HepG2 (cell line): Measurements from ENCODE around the gene CASKIN1. TPM values are rescaled to one million over a fixed set of nuclear protein-coding genes. Genes with fewer than 3 reads are reported as not detected.

Experiments used
- AKAP8 ChIP-seq: sonication (generic); formaldehyde crosslinking; IDR thresholded peaks from 2 replicates; pipeline ENCODE4 v1.5.1; 2020; ENCODE audit warnings: mild to moderate bottlenecking, missing genetic modification reagents
- ERF ChIP-seq: IDR thresholded peaks from 2 replicates; pipeline ENCODE4 v1.6.1; 2018; ENCODE audit warnings: missing biosample characterization, missing genetic modification reagents
- HINFP ChIP-seq: sonication (generic); formaldehyde crosslinking; IDR thresholded peaks from 2 replicates; pipeline ENCODE4 v1.4.0; 2020; ENCODE audit warnings: low read depth, mild to moderate bottlenecking, missing genetic modification reagents
- HNRNPK ChIP-seq: fragments of 200-400 bp; formaldehyde crosslinking; IDR thresholded peaks from 2 replicates; pipeline ENCODE4 v1.6.1; 2018; ENCODE audit warnings: low read length, low read depth, moderate library complexity, mild to moderate bottlenecking; ENCODE audit not compliant: poor library complexity, severe bottlenecking
- KAT2B ChIP-seq: fragments of 150-350 bp; IDR thresholded peaks from 2 replicates; pipeline ENCODE4 v1.6.1; 2014; ENCODE audit warnings: low read depth, low read length, borderline replicate concordance
- NAIF1 ChIP-seq: sonication (generic); formaldehyde crosslinking; IDR thresholded peaks from 2 replicates; pipeline ENCODE4 v1.5.0; 2020; ENCODE audit warnings: mild to moderate bottlenecking, missing genetic modification reagents, borderline replicate concordance
- NFYB ChIP-seq: sonication (generic); formaldehyde crosslinking; IDR thresholded peaks from 2 replicates; pipeline ENCODE4 v1.4.0; 2020; ENCODE audit warnings: missing genetic modification reagents
- PLRG1 ChIP-seq: fragments of 450-650 bp; conservative IDR thresholded peaks from 2 replicates; pipeline ENCODE4 v1.6.1; 2016
- PRPF4 ChIP-seq: fragments of 200-400 bp; formaldehyde crosslinking; IDR thresholded peaks from 2 replicates; pipeline ENCODE4 v1.6.1; 2016; ENCODE audit warnings: low read length, low read depth; ENCODE audit not compliant: poor library complexity, severe bottlenecking
- TBX3 ChIP-seq: fragments of 450-650 bp; IDR thresholded peaks from 2 replicates; pipeline ENCODE4 v1.6.1; 2017; ENCODE audit warnings: antibody characterized with exemption, mild to moderate bottlenecking, inconsistent platforms, borderline replicate concordance
- TCF7 ChIP-seq: sonication (generic); IDR thresholded peaks from 2 replicates; pipeline ENCODE4 v1.6.1; 2016; ENCODE audit warnings: antibody characterized with exemption, low read depth
- TRAFD1 ChIP-seq: sonication (generic); formaldehyde crosslinking; IDR thresholded peaks from 2 replicates; pipeline ENCODE4 v1.5.1; 2020; ENCODE audit warnings: missing genetic modification reagents, mild to moderate bottlenecking, borderline replicate concordance
- ZBTB14 ChIP-seq: sonication (generic); formaldehyde crosslinking; IDR thresholded peaks from 2 replicates; pipeline ENCODE4 v1.4.0; 2020; ENCODE audit warnings: missing genetic modification reagents
- ZFP1 ChIP-seq: IDR thresholded peaks from 2 replicates; pipeline ENCODE4 v1.6.1; 2016
- ZMAT5 ChIP-seq: sonication (generic); formaldehyde crosslinking; IDR thresholded peaks from 2 replicates; pipeline ENCODE4 v1.5.0; 2020; ENCODE audit warnings: mild to moderate bottlenecking, low read depth, missing genetic modification reagents, borderline replicate concordance
- ZNF883 ChIP-seq: sonication (generic); formaldehyde crosslinking; IDR thresholded peaks from 2 replicates; pipeline ENCODE4 v1.5.1; 2020; ENCODE audit warnings: mild to moderate bottlenecking, missing genetic modification reagents; ENCODE audit errors: not compliant biosample characterization
- polyA plus RNA-seq, 8 experiments: library from polyadenylated mRNA; depleted of rRNA in 3 of 8; stranded (reverse) in 7 of 8; unstranded in 1 of 8; fragments of >200 nt; fragmentation: Illumina TruSeq in 4 of 8; extraction: Trizol in 4 of 8; gene quantifications; 2 replicates each; pipeline versions ENCODE4 v1.2.1 to v1.2.3, GENCODE V29; 2011 to 2016; ENCODE audit warnings: low read depth in 4 of 8, missing spikeins in 1 of 8, mixed read lengths in 1 of 8; ENCODE audit not compliant: insufficient read depth in 1 of 8
- total RNA-seq, 5 experiments: library from RNA; depleted of rRNA; stranded (reverse); fragments of >200 nt; fragmentation: Illumina TruSeq; extraction: Trizol; gene quantifications; 2 replicates each; pipeline ENCODE4 v1.2.3, GENCODE V29; 2016; ENCODE audit warnings: low read depth in 1 of 5
- TF ChIP-seq, protein P1 (sequence below): sonication (generic); formaldehyde crosslinking; IDR thresholded peaks from 2 replicates; pipeline ENCODE4 v1.4.0; 2020; ENCODE audit warnings: mild to moderate bottlenecking, missing genetic modification reagents
- TF ChIP-seq, protein P2 (sequence below): sonication (generic); formaldehyde crosslinking; IDR thresholded peaks from 2 replicates; pipeline ENCODE4 v1.4.0; 2020; ENCODE audit warnings: missing genetic modification reagents, mild to moderate bottlenecking, borderline replicate concordance
- TF ChIP-seq, protein P3 (sequence below): IDR thresholded peaks from 2 replicates; pipeline ENCODE4 v1.6.1; 2016; ENCODE audit warnings: missing compliant biosample characterization, missing genetic modification reagents, borderline replicate concordance

The CASKIN1 gene
- total and polyA plus RNA-seq, 2 of the 13 experiments (the other 11 are each of a cell fraction or from before 2014, with no cell fraction given), result 1.2 to 2.2 TPM

GRCh38 chr16:2163211-2163881 lies 33.1 kb downstream of the CASKIN1 start (continued):
- TF ChIP-seq HINFP (CRISPR knock-in tag) (no peak), AKAP8 (CRISPR knock-in tag) (peak; percentile 69; the same call in 1 of the 2 replicates), PLRG1 (no peak), ZNF883 (CRISPR knock-in tag) (no peak), TRAFD1 (CRISPR knock-in tag) (no peak), HNRNPK (no peak), ERF (peak; percentile 52; the same call in 1 of the 2 replicates), TBX3 (no peak), ZMAT5 (no peak), NAIF1 (CRISPR knock-in tag) (no peak), NFYB (0 out of 2 replicates have a peak, but pooled peaks have one; percentile 17), ZFP1 (CRISPR knock-in tag) (no peak), TCF7 (no peak), PRPF4 (no peak), KAT2B (no peak), ZBTB14 (CRISPR knock-in tag) (no peak)
- TF ChIP-seq, protein P1, sequence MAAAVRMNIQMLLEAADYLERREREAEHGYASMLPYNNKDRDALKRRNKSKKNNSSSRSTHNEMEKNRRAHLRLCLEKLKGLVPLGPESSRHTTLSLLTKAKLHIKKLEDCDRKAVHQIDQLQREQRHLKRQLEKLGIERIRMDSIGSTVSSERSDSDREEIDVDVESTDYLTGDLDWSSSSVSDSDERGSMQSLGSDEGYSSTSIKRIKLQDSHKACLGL (CRISPR knock-in tag), result peak; percentile 62; the same call in 1 of the 2 replicates
- TF ChIP-seq, protein P2, sequence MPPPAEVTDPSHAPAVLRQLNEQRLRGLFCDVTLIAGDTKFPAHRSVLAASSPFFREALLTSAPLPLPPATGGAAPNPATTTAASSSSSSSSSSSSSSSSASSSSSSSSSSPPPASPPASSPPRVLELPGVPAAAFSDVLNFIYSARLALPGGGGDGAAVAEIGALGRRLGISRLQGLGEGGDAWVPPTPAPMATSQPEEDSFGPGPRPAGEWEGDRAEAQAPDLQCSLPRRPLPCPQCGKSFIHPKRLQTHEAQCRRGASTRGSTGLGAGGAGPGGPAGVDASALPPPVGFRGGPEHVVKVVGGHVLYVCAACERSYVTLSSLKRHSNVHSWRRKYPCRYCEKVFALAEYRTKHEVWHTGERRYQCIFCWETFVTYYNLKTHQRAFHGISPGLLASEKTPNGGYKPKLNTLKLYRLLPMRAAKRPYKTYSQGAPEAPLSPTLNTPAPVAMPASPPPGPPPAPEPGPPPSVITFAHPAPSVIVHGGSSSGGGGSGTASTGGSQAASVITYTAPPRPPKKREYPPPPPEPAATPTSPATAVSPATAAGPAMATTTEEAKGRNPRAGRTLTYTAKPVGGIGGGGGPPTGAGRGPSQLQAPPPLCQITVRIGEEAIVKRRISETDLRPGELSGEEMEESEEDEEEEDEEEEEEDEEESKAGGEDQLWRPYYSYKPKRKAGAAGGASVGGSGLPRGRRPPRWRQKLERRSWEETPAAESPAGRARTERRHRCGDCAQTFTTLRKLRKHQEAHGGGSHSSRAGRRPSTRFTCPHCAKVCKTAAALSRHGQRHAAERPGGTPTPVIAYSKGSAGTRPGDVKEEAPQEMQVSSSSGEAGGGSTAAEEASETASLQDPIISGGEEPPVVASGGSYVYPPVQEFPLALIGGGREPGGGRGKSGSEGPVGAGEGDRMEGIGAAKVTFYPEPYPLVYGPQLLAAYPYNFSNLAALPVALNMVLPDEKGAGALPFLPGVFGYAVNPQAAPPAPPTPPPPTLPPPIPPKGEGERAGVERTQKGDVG (CRISPR knock-in tag), result 0 out of 2 replicates have a peak, but pooled peaks have one; percentile 17
- TF ChIP-seq, protein P3, sequence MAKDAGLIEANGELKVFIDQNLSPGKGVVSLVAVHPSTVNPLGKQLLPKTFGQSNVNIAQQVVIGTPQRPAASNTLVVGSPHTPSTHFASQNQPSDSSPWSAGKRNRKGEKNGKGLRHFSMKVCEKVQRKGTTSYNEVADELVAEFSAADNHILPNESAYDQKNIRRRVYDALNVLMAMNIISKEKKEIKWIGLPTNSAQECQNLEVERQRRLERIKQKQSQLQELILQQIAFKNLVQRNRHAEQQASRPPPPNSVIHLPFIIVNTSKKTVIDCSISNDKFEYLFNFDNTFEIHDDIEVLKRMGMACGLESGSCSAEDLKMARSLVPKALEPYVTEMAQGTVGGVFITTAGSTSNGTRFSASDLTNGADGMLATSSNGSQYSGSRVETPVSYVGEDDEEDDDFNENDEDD (CRISPR knock-in tag), result peak; percentile 68; the same call in 1 of the 2 replicates
